NCI-H460 (cell line): ENCODE results near the gene MRFAP1. TPM values are rescaled to one million over a fixed set of nuclear protein-coding genes. Genes with fewer than 3 reads are reported as not detected.
"Not testable (repeated sequence)": the region's sequence is repeated elsewhere in the genome, so short reads cannot be mapped to it uniquely, and the experiment has no call there.

Experiments
- DNase-seq: peaks from one replicate; pipeline ENCODE4 v3.0.0-alpha.2; 2016; ENCODE audit warnings: low read depth; ENCODE audit errors: extremely low read depth
- total RNA-seq: library from RNA; depleted of rRNA; stranded (reverse); fragments of >200 nt; shearing (Covaris generic); gene quantifications from 2 replicates; pipeline ENCODE4 v1.2.3, GENCODE V29; 2014

The MRFAP1 gene
- total RNA-seq, 1 experiment from 2014 or later, result 96.1 TPM

GRCh38 chr4:6609415-6610079, 30.9 kb upstream of the MRFAP1 start:
- DNase-seq, result no peak

GRCh38 chr4:6610856-6611430, 29.5 kb upstream of the MRFAP1 start:
- no peak for DNase-seq

GRCh38 chr4:6612961-6613675, 27.4 kb upstream of the MRFAP1 start:
- DNase-seq, result no peak

- no peak for DNase-seq
Measured at GRCh38 chr4:6613676-6614651, 26.5 kb upstream of the MRFAP1 start.

GRCh38 chr4:6614701-6615230, 25.7 kb upstream of the MRFAP1 start:
- no peak for DNase-seq

GRCh38 chr4:6616087-6616995, 24.1 kb upstream of the MRFAP1 start:
- no peak for DNase-seq

GRCh38 chr4:6617246-6617645, 23.2 kb upstream of the MRFAP1 start:
- no peak for DNase-seq

- no peak for DNase-seq
Measured at GRCh38 chr4:6618386-6619115, 21.9 kb upstream of the MRFAP1 start.

GRCh38 chr4:6619116-6619465, 21.4 kb upstream of the MRFAP1 start:
- no peak for DNase-seq

- no peak for DNase-seq
Measured at GRCh38 chr4:6619466-6620255, 20.8 kb upstream of the MRFAP1 start.

- DNase-seq, result no peak
Measured at GRCh38 chr4:6620296-6620695, 20.2 kb upstream of the MRFAP1 start.

GRCh38 chr4:6620891-6621555, 19.5 kb upstream of the MRFAP1 start:
- DNase-seq, result no peak

GRCh38 chr4:6621556-6621927, 18.9 kb upstream of the MRFAP1 start:
- DNase-seq, result no peak

GRCh38 chr4:6622744-6623143, 17.7 kb upstream of the MRFAP1 start:
- no peak for DNase-seq

- no peak for DNase-seq
Measured at GRCh38 chr4:6625256-6625655, 15.2 kb upstream of the MRFAP1 start.

GRCh38 chr4:6626066-6626465, 14.4 kb upstream of the MRFAP1 start:
- no peak for DNase-seq

- DNase-seq, result no peak
Measured at GRCh38 chr4:6627832-6628231, 12.7 kb upstream of the MRFAP1 start.

- not testable (repeated sequence) for DNase-seq
Measured at GRCh38 chr4:6628484-6628883, 12.0 kb upstream of the MRFAP1 start.
